NCI-H345 treated with DMSO at 0.1 percent for 48 hours (cell line): ENCODE data around the gene YIF1A.
A peak's percentile ranks its signal among the peaks of the same experiment; 100 is the strongest.
"Not testable (repeated sequence)": the region's sequence is repeated elsewhere in the genome, so short reads cannot be mapped to it uniquely, and the experiment has no call there.

Experiments used
- DNase-seq: peaks from one replicate; lab custom pipeline; 2025; ENCODE audit not compliant: unreplicated experiment; lab: John Stamatoyannopoulos, UW

The YIF1A gene

DNA sequence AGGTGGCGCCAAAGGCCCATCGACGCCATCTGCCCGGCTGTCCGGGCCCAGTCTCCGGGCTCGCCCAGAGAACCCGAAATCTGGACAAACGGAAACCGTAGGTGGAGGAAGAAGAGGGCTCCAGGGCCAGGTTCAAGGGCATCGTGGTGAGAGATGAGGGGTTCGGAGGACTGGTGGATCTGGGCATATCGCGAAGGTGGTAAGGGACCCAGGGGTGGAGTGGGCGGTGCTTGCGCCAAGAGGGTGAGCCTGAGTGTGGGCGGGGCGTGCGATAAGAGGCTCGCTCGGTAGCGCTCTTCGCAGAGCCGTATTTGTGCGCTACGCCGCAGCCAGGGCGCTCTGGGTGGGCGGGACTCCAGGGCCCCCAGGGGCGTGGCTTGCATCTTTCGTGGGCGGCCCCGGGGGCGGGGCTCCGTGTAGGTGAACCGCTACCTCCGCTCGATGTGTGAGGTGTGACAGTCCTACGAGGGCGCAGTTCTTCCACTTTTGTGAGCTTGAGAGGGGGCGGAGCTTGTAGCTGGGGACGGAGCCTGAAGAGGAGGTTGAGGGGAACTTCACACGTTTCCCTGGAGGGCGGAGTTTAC lies 23.1 kb upstream of the YIF1A start:
- DNase-seq = peak; percentile 94

DNA sequence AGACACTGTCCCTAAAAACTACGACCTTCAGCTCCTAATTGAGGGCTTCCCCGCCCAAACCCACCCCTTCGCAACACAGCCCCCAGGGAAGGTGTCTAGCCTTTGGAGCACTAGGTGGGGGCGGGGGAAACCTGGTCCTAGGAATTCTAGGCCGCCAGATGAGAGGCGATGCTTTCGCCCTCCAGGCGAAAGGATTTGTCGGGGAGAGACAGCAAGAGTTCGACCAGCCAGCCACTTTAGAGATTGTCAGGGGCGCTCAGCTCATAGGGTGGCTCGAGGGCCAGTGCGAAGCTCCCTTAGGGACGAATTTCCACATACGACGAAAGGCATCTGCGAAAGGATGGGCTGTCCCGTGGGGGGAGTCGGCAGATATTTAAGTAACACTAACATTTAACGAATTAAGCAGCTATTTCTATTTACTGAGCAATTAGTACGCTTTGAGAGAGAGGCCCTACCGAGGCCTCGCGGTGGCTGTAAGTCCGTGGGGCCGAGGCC lies 22.6 kb upstream of the YIF1A start:
- no peak for DNase-seq

DNA sequence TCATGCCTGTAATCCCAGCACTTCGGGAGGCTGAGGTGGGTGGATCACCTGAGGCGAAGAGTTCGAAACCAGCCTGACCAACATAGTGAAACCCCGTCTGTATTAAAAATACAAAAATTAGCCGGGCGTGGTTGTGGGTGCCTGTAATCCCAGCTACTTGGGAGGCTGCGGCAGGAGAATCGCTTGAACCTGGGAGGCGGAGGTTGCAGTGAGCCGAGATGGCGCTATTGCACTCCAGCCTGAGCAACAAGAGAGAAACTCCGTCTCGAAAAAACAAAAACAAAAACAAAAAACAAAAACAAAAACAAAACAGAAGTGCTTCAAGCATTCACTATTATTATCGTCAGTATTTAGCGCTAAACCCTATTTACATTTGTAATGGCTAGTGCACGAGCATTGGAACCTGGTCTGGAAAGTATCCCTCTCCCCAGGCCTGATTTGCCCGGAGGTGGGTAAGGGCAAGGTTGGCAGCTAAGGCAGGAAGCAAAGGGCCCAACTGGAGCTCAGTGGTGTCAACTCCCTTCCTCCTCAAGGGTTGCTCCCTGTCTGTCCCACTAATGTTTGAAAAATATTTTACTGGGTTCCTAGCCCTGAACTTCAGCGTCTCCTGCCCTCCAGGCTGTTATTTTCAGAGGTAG lies 22.0 kb upstream of the YIF1A start:
- DNase-seq = not testable (repeated sequence)

DNA sequence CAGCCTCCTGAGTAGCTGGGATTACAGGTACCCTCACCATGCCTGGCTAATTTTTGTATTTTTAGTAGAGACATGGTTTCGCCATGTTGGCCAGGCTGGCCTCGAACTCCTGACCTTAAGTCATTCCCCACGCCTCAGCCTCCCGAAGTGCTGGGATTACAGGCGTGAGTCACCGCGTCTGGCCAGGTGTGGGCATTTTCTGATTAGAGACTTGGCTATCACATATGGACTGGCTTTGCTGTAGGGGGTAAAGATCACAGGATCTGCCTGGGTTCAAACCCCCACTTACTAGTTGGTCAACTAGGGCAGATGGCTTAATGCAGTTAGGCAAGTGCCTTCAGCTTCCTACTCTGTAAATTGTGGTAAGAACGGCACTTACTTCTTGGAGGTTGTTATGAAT lies 21.4 kb upstream of the YIF1A start:
- no peak for DNase-seq

DNA sequence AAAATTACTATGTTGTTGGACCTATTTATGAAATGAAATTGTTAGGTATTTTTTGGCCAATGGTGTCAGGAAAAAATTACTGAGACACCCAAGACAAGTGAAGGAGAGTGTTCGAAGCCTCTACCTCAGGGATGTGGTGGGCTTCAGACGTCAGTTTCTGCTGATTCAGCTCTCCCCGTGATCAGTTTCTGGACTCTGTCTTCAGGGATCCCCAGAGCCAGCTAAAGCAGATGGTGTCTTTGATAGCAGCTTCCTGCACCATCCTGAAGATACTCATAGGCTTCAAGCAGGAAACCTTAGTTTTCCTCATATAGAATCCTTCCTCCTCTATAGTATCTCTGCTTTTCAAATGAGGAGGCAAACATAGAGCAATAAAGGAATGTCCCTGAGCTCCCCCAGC lies 20.5 kb upstream of the YIF1A start:
- no peak for DNase-seq

DNA sequence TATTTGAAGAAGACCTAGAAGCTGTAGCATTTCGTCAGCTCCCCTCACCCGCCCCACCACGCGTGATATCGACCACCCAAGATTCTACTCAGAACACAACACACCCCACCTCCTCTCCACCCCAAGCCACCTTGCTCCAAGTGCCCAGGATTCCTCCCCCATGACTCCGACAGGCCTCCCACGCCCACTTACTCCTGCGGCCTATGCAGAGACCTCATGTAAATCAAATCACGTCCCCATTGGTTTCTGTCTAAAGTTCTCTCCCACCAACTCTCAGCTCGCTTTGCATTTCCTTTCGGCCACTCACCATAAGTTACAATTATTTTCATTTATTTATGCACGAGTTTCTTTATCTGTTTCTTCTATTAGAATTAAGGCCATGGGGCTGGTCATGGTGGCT lies 13.7 kb upstream of the YIF1A start:
- DNase-seq = no peak

DNA sequence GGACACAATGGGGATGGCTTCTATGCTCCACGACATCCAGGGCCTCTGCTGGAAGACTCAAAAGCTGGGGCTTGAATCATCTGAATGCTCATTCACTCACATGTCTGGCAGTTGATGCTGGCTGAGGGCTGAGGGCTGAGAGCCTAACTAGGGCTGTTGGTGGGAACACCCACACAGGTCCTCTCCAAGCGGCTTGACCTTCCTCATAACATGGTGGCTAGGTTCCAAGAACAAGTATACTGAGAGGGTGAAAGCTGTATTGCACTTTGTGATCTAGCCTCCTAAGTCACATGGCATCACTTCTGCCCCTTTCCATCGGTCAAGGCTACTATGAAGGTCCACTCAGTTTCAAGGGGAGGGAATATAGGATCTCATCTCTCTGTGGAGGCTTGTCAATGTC lies 10.2 kb upstream of the YIF1A start:
- no peak for DNase-seq

DNA sequence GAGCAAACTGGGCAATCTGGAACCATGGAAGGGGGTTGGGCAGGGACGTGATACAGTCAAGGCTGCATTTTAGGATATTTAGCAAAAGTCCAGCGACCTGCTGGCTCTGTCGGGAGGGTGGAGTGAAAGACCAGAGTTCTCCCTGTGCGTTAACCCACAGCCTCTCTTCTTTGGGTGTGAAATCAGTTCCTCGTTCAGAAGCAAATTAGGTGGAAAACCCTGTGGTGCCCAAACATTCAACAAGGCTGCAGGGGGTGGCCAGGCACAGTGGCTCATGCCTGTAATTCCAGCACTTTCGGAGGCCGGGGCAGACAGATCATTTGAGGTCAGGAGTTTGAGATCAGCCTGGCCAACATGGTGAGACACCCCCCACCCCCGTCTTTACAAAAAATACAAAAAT lies 8.7 kb upstream of the YIF1A start:
- no peak for DNase-seq

DNA sequence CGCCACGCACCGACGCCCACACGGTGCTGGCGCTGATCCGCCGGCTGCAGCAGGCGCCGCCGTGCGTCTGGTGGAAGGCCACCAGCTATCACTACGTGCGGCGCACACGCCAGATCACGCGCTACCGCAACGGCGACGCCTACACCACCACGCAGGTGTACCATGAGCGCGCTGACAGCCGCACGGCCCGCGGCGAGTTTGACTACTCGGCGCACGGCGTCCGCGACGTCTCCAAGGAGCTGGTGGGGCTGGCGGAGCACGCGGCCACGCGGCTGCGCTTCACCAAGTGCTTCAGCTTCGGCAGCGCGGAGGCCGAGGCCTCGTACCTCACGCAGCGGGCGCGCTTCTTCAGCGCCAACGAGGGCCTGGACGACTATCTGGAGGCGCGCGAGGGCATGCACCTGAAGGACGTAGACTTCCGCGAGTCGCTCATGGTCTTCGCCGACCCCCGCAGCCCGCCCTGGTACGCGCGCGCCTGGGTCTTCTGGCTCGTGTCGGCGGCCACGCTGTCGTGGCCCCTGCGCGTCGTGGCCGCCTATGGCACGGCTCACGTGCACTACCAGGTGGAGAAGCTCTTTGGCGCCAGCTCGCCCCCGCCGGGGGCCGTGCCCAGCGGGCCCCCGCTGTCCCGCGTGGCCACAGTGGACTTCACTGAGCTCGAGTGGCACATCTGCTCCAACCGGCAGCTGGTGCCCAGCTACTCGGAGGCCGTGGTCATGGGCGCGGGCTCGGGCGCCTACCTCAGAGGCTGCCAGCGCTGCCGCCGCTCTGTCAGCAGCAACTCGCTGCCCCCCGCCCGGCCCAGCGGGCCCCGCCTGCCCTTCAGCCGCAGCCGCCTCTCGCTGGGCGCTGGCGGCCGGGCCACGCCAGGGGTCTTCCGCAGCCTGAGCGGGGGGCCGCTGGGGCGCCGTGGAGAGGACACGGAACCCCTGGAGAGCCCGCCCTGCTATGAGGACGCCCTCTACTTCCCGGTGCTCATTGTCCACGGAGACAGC lies 6.0 kb upstream of the YIF1A start:
- no peak for DNase-seq

DNA sequence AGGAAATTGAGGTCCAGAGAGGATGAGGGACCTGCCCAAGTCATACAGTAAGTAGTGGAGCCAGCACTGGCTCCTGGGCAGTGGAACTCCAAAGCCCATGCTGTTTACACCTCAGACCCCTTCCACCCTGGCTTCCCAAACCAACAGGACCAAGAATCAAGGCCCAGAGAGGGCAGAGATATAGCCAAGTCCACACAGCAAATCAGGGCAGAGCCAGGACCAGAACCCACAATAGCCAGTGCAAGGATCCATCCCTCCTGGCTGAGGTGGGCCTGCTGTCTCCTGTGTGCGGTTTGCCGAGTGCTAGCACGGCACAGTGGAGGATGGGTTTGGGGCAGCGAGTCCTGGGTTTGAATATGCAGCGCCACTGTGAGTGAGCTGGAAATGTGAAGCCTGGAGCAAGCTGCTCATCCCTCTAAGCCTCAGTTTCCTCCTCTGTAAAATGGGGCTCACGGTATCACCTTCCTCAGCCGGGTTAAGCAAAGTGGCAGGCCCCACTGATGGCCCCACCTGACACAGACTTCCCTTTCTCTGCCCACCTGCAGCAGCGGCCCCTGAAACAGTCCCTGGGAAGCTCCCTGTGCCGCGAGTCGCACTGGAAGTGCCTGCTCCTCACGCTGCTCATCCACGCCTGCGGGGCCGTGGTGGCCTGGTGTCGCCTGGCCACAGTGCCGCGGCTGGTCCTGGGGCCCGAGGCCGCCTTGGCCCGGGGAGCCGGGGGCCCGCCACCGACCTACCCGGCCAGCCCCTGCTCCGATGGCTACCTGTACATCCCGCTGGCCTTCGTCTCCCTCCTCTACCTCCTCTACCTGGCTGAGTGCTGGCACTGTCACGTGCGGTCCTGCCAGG lies 5.1 kb upstream of the YIF1A start:
- DNase-seq = no peak

DNA sequence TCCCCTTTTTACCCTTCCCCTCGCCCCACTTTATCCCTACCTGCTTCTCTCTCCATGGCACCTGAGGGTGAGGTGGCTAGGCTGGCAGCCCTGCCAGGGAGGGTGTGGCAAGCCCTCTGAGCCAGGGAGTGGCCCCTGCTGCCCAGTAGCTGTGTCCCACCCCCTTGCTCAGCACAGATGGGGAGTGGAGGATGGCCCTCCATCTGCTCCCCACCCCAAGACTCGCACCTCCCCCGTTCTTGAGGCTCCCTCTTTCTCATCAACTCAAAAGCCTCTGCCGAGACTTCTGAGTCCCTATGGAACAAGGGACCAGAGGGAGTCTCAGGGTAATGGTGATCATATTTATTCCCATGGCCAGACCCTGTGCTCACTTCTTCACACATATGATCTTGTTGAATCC lies 4.4 kb upstream of the YIF1A start:
- DNase-seq = no peak

DNA sequence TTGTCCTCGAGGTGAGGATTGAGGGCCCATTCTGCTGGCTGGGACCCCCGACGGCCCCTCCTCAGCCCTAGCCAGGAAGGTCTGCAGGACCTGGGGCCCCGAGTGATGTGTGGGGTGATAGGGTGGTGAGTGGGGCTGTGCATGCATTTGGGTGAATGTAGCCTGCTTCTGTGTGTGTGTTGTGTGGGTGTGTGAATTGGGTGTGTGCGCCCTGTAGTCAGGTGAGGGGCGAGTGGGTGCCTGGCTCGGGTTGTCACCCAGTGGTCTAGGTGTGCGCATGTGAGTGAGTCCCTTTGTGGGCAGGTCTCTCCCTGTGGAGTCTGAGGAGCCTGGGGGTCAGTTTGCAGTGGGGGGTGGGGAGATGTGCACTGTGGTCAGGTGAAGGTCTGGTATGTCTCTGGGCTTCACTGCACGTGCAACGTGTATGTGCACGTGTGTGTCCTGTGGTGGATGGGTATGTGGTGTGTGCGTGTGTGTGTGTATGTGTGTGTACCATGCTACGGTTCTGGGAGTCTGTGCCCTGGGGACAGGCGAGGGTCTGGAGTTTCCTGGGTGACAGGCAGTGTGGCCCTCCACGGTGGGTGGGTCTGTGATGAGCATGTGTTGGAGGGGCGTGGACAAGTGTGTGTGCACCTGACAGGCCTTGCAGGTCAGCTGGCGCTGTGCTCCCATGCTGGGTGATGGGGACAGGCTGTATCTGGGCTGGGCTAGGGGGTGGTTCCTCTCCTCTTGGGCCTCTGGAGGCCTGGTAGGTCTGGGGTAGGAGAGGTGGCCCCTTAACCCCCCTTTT lies 3.8 kb upstream of the YIF1A start:
- no peak for DNase-seq

DNA sequence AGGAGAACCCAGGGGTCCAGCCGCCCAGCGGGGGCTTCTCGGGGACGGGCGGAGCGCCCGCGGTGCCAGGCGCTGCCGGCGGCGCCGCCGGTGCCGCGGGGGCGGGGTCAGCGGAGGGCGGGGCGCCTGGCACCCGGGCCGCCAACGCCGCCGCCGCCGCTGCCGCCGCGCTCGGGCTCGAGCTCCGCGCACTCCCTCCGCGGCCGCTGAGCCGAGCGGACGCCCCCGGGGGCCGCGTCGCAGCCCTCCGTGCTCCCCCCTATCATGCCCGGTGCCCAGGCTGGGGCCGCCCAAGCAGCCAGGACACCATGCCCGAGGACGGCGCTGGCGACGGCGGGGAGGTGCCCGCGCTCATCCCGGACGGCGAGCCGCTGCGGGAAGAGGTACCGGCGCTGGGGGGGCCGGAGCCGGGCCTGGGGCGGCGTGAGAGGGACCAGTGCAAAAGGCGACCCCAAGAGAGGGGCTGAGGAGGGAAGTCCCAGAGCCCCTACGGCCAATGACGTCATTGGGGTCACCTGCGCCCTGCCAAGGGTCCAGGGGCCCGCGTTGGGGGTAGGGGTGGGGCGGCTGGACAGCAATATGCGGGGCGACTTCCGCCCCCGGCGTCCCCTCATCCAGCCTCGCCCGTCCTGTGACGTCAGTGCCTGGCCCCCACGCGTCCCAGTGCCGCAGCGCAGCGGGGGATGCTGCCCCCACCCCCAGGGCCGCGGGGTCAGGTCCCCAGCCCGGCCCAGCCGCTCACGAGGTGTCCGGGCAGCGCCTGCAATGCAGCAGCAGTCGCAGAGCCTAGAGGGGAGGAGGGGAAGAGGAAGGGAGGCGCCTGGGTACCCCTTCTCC lies 3.0 kb upstream of the YIF1A start, which contains the start of gene TMEM151A:
Gene TMEM151A, plus strand, starts transcription at position 189 of the 837 bp plus-strand sequence. Its CDS starts 120 bp downstream, at position 309.
- DNase-seq = no peak

DNA sequence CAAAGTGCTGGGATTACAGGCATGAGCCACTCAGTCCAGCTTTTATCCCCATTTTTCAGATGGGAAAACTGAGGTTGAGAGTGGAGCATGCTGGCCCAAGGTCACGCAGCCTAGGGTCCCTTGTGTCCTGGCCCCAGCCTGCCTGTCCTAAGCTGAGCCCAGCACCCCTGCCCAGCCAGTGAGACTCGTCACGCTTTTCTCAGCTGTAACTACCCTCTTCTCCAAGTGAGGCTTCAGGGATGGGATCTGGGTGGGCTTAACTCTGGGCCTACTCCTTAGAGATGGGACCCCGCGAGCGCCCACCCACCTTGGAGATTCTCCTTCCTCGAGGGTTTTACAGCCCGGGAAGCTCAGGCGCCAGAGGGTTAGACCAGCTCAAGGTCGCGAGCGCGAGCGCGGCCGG lies 2.4 kb upstream of the YIF1A start:
- DNase-seq = no peak

DNA sequence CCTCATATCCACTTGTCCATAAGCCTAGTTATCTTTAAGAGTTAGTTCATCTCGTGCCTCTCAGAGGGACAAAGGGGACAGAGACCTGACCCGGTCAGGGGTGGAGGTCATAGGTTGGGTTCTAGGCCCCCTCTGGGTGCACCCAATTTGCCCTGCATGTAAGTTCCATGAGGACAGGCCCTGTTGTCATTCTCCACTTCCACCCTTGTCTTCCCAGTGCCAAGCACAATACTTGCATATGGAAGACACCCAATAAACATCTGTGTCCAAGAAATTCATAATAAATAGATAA lies 1.3 kb upstream of the YIF1A start:
- DNase-seq = no peak

DNA sequence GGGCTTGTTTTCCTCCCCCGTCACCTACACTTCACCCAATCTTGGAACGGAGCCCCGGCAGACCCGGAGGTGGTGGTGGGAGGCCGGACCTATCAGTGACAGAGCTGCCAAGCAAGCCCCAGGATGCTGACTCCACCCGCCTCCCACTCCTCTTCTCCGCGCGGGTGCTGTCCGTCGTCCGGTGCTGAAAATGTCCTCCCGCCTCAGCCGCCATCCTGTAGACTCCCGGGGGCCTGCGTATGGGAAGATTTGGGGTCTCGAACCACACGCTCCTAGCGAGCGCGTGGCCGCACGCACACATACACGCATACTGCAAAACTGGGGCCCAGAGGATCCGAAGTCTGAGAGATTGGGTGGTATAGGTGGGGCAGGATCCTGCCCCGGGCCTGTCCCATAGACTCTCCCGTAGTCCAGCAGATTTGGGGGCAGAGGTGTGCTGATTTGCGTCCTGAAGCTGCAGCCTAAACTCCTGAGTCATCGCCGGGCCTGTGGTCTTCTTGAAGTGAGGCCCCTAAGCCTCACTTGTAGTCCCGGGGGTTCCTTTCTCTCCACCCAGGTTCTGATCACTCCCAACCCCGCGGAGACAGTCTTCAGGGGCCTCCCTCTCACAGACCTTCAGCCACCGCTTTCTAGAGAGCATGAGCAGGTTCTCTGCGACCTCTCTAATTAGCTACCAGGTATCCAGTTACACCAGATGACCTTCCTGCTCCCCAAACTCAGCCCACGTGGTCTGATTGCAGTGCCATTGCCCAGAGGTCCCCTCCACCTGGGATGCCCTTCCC lies 796 bp upstream of the YIF1A start:
- DNase-seq = peak; percentile 58

DNA sequence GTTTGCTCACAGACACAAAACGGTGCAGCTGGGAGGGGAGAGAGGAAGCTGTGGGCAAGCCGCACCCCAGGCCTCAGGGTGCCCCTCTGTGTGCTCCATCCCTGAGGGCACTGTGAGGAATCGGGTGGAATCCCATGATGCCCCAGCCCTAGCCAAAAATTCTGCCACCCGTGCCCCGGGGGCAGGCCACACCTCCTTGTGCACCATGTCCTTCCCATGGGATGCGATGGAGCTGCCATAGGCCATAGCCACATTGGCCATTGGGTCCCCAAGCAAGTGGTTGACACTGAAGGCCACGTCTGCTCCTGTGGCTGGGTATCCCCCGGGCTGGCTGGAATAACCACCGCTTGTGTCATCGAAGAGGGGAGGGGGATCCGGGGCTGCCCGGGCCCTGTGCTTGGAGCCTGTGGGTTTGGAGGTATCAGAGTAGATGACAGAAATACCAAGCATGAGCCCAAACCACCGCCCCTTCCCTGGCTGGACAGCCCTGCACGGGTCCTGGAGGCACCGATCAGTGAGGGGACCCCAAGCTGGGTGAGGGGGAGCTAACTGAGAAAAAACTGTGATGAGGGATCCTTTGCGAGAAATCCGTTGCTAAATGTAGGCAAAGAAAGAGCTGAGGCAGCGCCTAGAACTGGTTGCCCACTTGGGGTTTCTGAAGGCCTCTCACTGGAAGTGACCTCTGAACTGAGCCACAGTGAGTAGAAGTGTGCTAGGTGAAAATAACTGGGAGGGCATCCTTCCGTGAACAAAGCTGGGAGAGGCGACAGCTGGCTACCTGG lies 863 bp downstream of the YIF1A start:
- no peak for DNase-seq
